Measurements from ENCODE around the gene ADGRE3. TPM values are rescaled to one million over a fixed set of nuclear protein-coding genes. Genes with fewer than 3 reads are reported as not detected.
"Not testable (repeated sequence)": the region's sequence is repeated elsewhere in the genome, so short reads cannot be mapped to it uniquely, and the experiment has no call there.

Gene ADGRE3
- total RNA-seq, 1 donor from 2014 or later, result not detected

- Histone ChIP-seq H3K27me3 (ENCODE audit: insufficient read depth, low read length) (no peaks in the 10 kb centered on the region), H3K36me3 (ENCODE audit: insufficient read depth, low read length) (no peaks in the 10 kb centered on the region), H3K4me1 (ENCODE audit: insufficient read depth, low read length) (no peaks in the 10 kb centered on the region), H3K4me3 (ENCODE audit: insufficient read depth, low read depth, low read length) (no peak overlapping the region), H3K79me2 (ENCODE audit: insufficient read depth, low read length) (no peaks in the 10 kb centered on the region), H3K27ac (ENCODE audit: low read depth, low read length) (no peak overlapping the region), H3K9ac (ENCODE audit: low read length) (no peak overlapping the region), H3K9me3 (ENCODE audit: insufficient read depth, low read depth, low read length) (peaks cover 2% of the 10 kb centered on the region), H4K20me1 (ENCODE audit: insufficient read depth, low read length) (no peaks in the 10 kb centered on the region), H3K4me2 (ENCODE audit: low read length) (no peak overlapping the region), H2AFZ (ENCODE audit: low read depth, low read length) (no peak overlapping the region)
- DNase-seq (ENCODE audit: low read depth), result no peak
- H3K27me3 Mint-ChIP-seq (ENCODE audit: low read depth, unreplicated experiment), result peaks cover 4% of the 10 kb centered on the region
- H3K9me3 Mint-ChIP-seq (ENCODE audit: unreplicated experiment), result peaks cover 20% of the 10 kb centered on the region
- no peak for TF ChIP-seq EZH2 (IDR thresholded peaks at IDR 0.05; ENCODE audit: insufficient read depth, low read length)
- no peak for TF ChIP-seq CTCF (IDR thresholded peaks at IDR 0.05; ENCODE audit: insufficient read depth, low read depth, low read length)
- H3K27ac Mint-ChIP-seq (ENCODE audit: unreplicated experiment), result no peak overlapping the region
- H3K36me3 Mint-ChIP-seq (ENCODE audit: low read depth, unreplicated experiment), result no peaks in the 10 kb centered on the region
- H3K4me3 Mint-ChIP-seq (ENCODE audit: unreplicated experiment), result no peak overlapping the region
- no peak for FAIRE-seq
- H3K4me1 Mint-ChIP-seq (ENCODE audit: low read depth, unreplicated experiment), result no peaks in the 10 kb centered on the region
These were observed 60.6 kb downstream of the ADGRE3 start for GRCh38 chr19:14614099-14614412.

GRCh38 chr19:14613399-14614098 lies 61.1 kb downstream of the ADGRE3 start:
- not testable (repeated sequence) for H3K27me3 ChIP-seq (ENCODE audit: insufficient read depth, low read length); DNase-seq (ENCODE audit: low read depth); H3K4me1 ChIP-seq (ENCODE audit: insufficient read depth, low read length); H3K27ac Mint-ChIP-seq (ENCODE audit: unreplicated experiment); H3K79me2 ChIP-seq (ENCODE audit: insufficient read depth, low read length); H3K9ac ChIP-seq (ENCODE audit: low read length); H3K27me3 Mint-ChIP-seq (ENCODE audit: low read depth, unreplicated experiment); H4K20me1 ChIP-seq (ENCODE audit: insufficient read depth, low read length); H3K4me3 Mint-ChIP-seq (ENCODE audit: unreplicated experiment); H3K4me1 Mint-ChIP-seq (ENCODE audit: low read depth, unreplicated experiment); H3K27ac ChIP-seq (ENCODE audit: low read depth, low read length); FAIRE-seq; H3K9me3 ChIP-seq (ENCODE audit: insufficient read depth, low read depth, low read length); H3K36me3 Mint-ChIP-seq (ENCODE audit: low read depth, unreplicated experiment); H3K36me3 ChIP-seq (ENCODE audit: insufficient read depth, low read length); H2AFZ ChIP-seq (ENCODE audit: low read depth, low read length); H3K4me2 ChIP-seq (ENCODE audit: low read length); H3K4me3 ChIP-seq (ENCODE audit: insufficient read depth, low read depth, low read length)
- peaks cover 17% of the 10 kb centered on the region for H3K9me3 Mint-ChIP-seq (ENCODE audit: unreplicated experiment)

- Histone ChIP-seq H3K4me2 (ENCODE audit: low read length) (no peak overlapping the region), H3K27ac (ENCODE audit: low read depth, low read length) (no peak overlapping the region), H3K4me3 (ENCODE audit: insufficient read depth, low read depth, low read length) (no peak overlapping the region), H3K36me3 (ENCODE audit: insufficient read depth, low read length) (no peaks in the 10 kb centered on the region), H2AFZ (ENCODE audit: low read depth, low read length) (no peak overlapping the region), H3K4me1 (ENCODE audit: insufficient read depth, low read length) (no peaks in the 10 kb centered on the region), H3K79me2 (ENCODE audit: insufficient read depth, low read length) (no peaks in the 10 kb centered on the region), H3K27me3 (ENCODE audit: insufficient read depth, low read length) (no peaks in the 10 kb centered on the region), H3K9me3 (ENCODE audit: insufficient read depth, low read depth, low read length) (no peaks in the 10 kb centered on the region), H4K20me1 (ENCODE audit: insufficient read depth, low read length) (no peaks in the 10 kb centered on the region), H3K9ac (ENCODE audit: low read length) (no peak overlapping the region)
- peaks cover 16% of the 10 kb centered on the region for H3K9me3 Mint-ChIP-seq (ENCODE audit: unreplicated experiment)
- no peak for TF ChIP-seq EZH2 (IDR thresholded peaks at IDR 0.05; ENCODE audit: insufficient read depth, low read length)
- TF ChIP-seq CTCF (IDR thresholded peaks at IDR 0.05; ENCODE audit: insufficient read depth, low read depth, low read length), result no peak
- H3K4me3 Mint-ChIP-seq (ENCODE audit: unreplicated experiment), result no peak overlapping the region
- DNase-seq (ENCODE audit: low read depth), result no peak
- no peak overlapping the region for H3K27ac Mint-ChIP-seq (ENCODE audit: unreplicated experiment)
- peaks cover 4% of the 10 kb centered on the region for H3K27me3 Mint-ChIP-seq (ENCODE audit: low read depth, unreplicated experiment)
- no peak for FAIRE-seq
- no peaks in the 10 kb centered on the region for H3K4me1 Mint-ChIP-seq (ENCODE audit: low read depth, unreplicated experiment)
- H3K36me3 Mint-ChIP-seq (ENCODE audit: low read depth, unreplicated experiment), result no peaks in the 10 kb centered on the region
These were observed 62.0 kb downstream of the ADGRE3 start for GRCh38 chr19:14612657-14613056.

- not testable (repeated sequence) for H3K4me1 ChIP-seq (ENCODE audit: insufficient read depth, low read length); H2AFZ ChIP-seq (ENCODE audit: low read depth, low read length); H3K9ac ChIP-seq (ENCODE audit: low read length); H3K27ac ChIP-seq (ENCODE audit: low read depth, low read length); DNase-seq (ENCODE audit: low read depth); H4K20me1 ChIP-seq (ENCODE audit: insufficient read depth, low read length); H3K4me3 ChIP-seq (ENCODE audit: insufficient read depth, low read depth, low read length); H3K4me1 Mint-ChIP-seq (ENCODE audit: low read depth, unreplicated experiment); H3K36me3 ChIP-seq (ENCODE audit: insufficient read depth, low read length); FAIRE-seq; H3K4me2 ChIP-seq (ENCODE audit: low read length); H3K4me3 Mint-ChIP-seq (ENCODE audit: unreplicated experiment); H3K9me3 ChIP-seq (ENCODE audit: insufficient read depth, low read depth, low read length); H3K79me2 ChIP-seq (ENCODE audit: insufficient read depth, low read length); H3K27me3 ChIP-seq (ENCODE audit: insufficient read depth, low read length); H3K36me3 Mint-ChIP-seq (ENCODE audit: low read depth, unreplicated experiment); H3K27ac Mint-ChIP-seq (ENCODE audit: unreplicated experiment); H3K27me3 Mint-ChIP-seq (ENCODE audit: low read depth, unreplicated experiment)
- H3K9me3 Mint-ChIP-seq (ENCODE audit: unreplicated experiment), result peaks cover 14% of the 10 kb centered on the region
These were observed 62.4 kb downstream of the ADGRE3 start for GRCh38 chr19:14612242-14612641.
